HG02943 (cell line): ENCODE data around the gene TUBGCP4.
A peak's percentile ranks its signal among the peaks of the same experiment; 100 is the strongest.
"Not testable (repeated sequence)": the region's sequence is repeated elsewhere in the genome, so short reads cannot be mapped to it uniquely, and the experiment has no call there.

ENCODE experiments used
- ATAC-seq: cut with Tn5 transposase; IDR thresholded peaks from one replicate; pipeline ENCODE4 v1.9.1; 2021; ENCODE audit warnings: mild to moderate bottlenecking, low read depth, moderate library complexity; ENCODE audit not compliant: unreplicated experiment

Gene TUBGCP4, protein sequence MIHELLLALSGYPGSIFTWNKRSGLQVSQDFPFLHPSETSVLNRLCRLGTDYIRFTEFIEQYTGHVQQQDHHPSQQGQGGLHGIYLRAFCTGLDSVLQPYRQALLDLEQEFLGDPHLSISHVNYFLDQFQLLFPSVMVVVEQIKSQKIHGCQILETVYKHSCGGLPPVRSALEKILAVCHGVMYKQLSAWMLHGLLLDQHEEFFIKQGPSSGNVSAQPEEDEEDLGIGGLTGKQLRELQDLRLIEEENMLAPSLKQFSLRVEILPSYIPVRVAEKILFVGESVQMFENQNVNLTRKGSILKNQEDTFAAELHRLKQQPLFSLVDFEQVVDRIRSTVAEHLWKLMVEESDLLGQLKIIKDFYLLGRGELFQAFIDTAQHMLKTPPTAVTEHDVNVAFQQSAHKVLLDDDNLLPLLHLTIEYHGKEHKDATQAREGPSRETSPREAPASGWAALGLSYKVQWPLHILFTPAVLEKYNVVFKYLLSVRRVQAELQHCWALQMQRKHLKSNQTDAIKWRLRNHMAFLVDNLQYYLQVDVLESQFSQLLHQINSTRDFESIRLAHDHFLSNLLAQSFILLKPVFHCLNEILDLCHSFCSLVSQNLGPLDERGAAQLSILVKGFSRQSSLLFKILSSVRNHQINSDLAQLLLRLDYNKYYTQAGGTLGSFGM

GRCh38 chr15:43370975-43371974, at the start of gene TUBGCP4, which contains the start of gene ZSCAN29:
Gene TUBGCP4, plus strand, starts transcription at chr15:43371101. Its CDS starts 254 bp downstream, at chr15:43371355.
Gene ZSCAN29, minus strand, starts transcription at chr15:43371043. Its CDS starts 1,130 bp downstream, at chr15:43369913.
- peak; percentile 69 for ATAC-seq

- ATAC-seq = no peak
Observed at GRCh38 chr15:43325039-43325684, 45.7 kb upstream of the TUBGCP4 start.

DNA sequence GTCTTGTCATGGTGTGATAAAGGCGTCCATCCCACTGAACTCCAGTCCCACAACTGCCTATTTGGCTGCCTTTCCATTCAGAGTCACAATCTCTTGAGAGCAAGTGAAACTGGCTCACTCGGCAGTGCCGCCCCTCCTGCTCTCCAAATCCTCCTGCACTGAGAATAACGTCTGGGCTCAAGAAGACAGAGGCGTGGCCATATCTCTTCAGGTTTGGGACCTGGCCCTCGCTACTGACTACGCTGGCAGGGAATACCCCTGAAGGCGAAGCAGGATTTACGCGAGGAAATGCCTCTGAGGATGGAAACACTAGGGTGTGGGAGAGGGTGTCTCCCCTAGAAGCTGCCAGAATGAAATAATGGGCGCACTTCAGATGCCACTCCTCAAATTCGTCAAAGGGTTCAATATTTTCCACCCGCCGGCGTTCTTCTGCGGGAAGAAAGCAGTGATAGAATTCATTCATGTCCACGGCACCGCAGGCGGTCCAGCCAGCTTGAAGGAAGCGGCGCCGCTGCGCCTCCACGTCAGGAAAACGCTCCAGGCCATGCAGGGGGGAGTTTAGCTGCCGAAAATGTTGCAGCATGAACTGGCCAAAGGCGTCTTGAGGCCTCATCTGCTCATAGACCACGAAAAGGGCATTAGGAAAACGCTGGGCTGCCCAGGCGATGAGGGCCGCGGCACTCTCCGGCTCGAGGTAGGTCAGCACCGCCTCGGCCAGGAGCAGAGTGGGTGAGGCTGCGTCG, 41.5 kb upstream of the TUBGCP4 start:
- ATAC-seq = no peak

DNA sequence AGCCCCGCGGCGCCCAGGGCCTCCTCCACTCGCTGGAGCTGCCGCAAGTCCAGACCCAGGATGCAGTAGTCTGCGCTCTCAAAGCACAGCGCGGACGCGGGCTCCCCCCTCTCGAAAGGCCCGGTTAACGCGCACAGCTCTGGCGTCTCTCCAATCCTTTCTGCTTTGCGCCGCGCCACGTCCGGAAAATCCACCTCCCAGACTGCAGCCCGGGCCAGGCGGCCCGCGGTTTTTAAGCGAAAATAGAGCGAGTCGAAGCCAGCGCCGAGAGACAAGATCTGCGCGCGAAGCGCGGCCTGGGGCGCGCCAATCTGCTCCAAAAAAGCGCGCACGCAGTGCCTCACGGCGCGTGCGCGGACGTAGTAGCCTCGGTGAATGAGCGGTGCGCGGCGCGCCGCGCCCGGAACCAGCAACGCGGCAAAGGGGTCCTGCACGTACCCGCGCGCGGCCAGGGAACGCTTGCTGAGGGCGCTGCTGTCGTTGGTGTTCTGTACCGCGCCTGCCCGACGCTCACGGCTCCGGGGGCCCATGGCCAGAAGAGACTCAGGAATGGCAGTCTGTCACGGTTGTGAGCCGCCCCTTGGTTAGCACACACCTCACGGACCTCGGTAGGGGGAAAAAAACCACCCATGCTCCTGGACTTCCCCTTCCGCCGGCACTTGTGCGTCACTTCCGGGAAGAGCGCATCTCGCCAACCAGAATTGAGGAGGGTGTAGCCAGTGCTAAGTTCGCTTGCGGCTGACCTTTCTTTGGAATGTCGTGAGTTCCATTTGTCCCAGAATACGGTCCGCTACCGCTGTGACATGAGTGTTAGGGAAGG, 40.7 kb upstream of the TUBGCP4 start, which contains the start of gene LCMT2:
Gene LCMT2, minus strand, starts transcription at position 614 of the 820 bp plus-strand sequence. Its CDS starts 84 bp downstream, at position 530.
- ATAC-seq = peak; percentile 87

GRCh38 chr15:43330780-43331087, 40.2 kb upstream of the TUBGCP4 start:
- ATAC-seq = peak; percentile 16

DNA sequence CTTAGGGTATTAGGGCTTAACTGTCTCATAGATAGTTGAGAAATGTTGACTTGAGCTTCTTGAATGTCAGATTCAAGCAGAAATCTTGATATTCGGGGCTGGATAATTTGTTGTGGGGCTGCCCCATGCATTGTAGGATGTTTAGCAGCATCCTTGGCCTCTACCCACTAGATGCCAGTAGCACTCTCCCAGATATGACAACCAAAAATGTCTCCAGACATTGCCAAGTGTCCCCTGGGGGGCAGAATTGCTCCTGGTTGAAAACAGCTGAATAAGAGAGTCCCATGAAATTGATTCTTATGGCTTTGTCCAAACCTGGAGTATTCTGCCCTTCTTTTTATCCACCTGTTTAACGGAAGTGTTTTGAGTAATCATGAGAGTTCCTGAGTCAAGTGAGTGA, 24.6 kb upstream of the TUBGCP4 start:
- ATAC-seq = no peak

GRCh38 chr15:43347114-43347513, 23.8 kb upstream of the TUBGCP4 start:
- ATAC-seq = no peak

GRCh38 chr15:43352693-43353382, 18.1 kb upstream of the TUBGCP4 start:
- no peak for ATAC-seq

DNA sequence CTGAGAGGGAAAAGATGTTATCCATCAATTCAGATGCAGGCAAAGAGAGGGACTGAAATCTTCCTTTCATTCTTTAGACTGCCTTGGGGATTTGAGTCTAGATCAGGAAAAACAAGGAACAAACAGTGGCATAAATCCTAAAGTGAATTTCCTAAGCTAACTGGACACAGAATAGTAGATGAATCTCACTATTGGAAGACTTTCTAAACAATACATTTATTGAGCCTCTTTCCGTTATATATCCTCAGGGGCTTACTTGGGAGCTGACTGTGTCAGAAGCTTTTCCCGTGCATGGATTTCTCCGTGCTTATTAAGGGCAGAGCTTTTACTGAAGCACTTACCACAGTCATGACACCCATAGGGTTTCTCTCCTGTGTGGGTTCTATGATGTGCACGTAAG, 10.1 kb upstream of the TUBGCP4 start:
- no peak for ATAC-seq

DNA sequence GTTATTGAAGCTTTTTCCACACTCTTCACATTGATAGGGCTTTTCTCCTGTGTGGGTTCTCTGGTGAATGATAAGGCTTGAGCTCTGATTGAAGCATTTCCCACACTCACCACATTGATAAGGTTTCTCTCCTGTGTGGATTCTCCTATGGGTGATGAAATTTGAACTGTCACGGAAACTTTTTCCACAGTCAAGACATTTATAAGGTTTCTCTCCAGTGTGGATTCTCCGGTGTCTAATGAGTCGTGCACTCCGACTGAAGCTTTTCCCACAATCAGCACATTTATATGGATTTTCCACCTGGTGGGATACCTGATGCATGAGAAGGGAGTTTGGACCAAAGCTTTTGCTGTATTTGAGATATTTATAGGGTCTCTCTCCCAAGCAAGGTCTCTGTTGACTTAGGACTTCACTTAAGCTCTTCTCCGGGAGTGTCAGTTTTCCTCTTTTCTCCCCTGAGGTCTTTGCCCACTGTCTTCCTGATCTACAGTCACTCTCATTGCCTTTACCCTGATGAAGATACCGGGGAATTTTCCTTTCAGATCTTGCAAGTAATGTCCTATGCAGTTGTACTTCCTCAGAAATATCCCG, 9.5 kb upstream of the TUBGCP4 start:
- no peak for ATAC-seq

DNA sequence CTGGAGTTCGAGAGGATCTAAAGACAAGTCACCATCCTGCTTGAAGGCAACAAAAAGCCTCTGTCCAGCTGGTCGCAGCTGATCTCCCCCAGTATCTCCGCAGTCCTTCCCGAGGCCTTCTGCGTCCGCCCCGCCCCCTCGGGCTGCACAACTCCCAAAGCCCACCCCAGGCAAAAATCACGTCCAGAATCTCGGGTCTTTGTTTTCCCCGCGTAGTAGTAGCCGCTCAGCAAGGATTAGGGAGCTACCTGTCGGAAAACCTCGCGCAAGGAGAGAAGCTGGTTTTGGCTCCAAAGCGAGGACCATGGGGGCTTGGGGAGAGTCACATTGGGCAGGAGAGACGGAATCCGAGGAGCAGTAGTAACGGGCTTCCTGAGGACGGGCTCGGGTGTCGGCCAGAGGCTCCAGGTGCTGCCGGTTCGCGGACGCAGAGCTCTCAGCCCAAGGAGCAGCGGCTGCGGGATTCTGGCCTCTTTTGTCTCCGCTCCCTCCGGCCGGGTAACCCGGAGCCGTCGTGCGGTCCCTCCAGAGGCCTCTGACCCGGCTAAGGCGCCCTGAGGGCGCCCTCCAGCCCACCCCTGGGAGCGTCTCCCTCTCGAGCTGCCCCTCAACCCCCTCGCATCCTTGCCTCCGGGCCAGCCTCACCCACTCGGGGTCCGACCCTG, 459 bp upstream of the TUBGCP4 start:
- ATAC-seq = peak; percentile 21

- ATAC-seq = no peak
Observed at GRCh38 chr15:43376017-43376705, 5.3 kb downstream of the TUBGCP4 start.

DNA sequence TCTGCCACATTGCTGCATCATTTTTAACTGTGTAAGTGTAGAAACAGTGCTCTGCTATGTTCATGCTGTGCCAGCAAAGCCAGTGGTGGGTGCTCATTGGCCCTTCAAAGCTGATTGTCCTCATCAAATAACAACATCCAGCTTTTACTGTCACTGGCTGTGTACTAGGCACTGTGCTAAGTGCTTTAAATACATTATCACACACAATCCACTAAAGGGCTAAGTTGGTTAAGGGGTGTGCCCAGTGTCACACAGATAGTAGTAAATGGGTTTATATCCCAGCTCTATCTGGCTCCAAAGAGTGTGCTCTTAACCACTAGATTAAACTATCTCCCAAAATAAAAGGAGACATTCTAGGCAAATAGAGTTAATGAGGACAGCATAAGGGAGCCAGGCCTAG, 7.7 kb downstream of the TUBGCP4 start:
- ATAC-seq = no peak

DNA sequence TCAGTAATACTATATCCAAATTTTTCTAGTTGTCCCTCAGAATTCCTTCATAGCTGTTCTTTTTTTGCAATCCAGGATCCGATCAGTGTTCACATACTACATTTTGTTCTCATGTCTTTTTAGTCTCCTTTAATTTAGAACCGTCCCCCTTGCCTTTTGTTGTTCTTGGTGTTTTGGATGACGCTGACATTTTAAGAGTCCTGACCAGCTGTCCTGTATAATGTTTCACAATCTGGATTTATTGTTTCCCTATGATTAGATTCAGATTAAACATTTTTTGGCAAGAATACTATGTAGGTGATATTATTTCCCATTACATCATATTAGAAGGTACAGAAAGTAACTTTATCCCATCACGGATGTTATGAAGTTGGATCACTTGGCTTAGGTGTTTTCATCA, 11.4 kb downstream of the TUBGCP4 start:
- ATAC-seq = no peak

DNA sequence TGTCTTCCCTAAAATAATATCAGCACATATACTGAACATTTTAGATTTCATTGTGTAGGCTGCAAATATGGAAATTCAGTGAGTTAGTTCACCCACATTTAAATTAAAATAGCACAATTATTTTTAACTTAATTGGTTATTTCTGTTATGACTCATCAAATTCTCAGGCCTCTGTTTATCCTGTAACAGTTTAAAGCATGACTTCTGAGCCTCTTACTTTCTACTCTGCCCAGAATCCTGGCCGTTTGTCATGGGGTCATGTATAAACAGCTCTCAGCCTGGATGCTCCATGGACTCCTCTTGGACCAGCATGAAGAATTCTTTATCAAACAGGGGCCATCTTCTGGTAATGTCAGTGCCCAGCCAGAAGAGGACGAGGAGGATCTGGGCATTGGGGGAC, 12.2 kb downstream of the TUBGCP4 start:
- no peak for ATAC-seq

- no peak for ATAC-seq
Observed at GRCh38 chr15:43390723-43391122, 19.8 kb downstream of the TUBGCP4 start.

- not testable (repeated sequence) for ATAC-seq
Observed at GRCh38 chr15:43393592-43393991, 22.7 kb downstream of the TUBGCP4 start.
